ENCODE results near the gene TOMM34.
A peak's percentile ranks its signal among the peaks of the same experiment; 100 is the strongest.

Gene TOMM34

DNA sequence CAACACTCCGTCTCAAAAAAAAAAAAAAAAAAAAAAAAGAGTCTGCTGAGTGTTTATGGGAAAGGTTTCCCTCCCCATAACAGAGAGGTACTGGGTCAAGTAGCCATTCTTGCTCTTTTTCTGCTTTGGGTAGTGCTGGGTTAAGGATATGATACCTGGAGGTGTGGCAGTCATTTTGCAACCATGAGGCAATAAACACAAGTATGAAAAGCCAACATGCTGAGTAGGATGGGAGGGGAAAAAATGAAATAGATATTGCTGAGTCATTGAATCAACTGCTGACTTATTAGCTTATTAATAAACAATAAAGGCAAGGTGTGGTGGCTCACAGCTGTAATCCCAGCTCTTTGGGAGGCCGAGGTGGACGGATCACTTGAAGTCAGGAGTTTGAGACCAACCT is 2.3 kb upstream of the TOMM34 start:
- no peak for DNase-seq

DNA sequence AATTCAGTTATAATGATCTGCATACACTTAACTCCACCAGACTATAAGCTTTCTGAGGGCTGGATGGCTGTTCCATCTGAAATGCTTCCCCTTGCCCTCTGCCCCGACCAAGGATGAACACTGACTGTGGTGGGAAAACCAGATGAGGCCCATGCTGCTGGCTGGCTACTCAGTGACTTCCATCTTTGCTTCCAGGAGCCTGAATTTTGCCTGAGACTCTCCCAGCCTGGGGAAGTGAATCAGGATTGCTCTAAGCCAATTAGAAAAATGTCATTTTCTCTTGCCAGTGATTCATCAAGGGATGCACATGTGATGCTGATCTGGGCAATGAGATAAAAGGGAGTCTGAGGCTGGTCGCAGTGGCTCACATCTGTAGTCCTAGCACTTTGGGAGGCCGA is 1.7 kb upstream of the TOMM34 start:
- DNase-seq, result peak; percentile 24

DNA sequence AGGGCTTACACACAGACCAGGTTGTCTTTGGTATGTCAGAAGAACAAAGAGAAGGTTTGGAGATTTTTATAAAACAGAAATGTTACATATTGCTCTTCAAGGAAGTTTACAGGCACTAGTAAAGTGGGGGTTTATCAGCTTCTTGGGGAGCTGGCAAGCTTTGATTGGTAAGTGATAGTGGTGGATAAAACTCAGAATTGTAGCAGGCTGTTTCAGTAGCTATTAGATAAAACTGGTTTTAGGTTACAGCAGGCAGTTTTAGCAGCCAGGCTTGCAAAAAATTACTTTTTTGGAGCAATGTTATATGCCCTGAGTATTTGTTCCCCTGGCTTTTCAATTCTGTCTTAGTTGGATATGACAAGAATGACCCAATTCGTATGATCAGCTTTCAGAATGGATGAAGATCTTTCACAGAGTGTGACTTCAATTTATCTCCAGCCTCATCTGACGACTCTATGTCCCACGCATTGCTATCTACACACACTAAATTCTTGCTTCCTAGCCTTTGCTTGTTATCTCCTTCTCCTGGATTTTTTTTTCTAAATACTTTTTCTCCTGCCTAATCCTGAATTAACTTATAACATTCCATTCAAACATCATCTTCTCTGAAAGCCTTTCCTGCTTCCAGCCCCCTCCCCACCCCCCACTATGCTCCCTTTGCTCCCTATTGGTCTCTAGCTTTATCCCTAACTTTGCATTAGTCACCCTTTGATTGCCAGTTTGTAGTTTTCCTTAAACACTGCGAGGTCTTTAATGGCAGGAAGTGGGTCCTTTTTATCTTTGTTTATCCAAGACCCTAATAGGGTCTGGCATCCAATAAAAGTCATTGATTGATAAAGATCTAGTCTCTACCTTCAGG is 1.0 kb upstream of the TOMM34 start:
- peak; percentile 54 for DNase-seq

DNA sequence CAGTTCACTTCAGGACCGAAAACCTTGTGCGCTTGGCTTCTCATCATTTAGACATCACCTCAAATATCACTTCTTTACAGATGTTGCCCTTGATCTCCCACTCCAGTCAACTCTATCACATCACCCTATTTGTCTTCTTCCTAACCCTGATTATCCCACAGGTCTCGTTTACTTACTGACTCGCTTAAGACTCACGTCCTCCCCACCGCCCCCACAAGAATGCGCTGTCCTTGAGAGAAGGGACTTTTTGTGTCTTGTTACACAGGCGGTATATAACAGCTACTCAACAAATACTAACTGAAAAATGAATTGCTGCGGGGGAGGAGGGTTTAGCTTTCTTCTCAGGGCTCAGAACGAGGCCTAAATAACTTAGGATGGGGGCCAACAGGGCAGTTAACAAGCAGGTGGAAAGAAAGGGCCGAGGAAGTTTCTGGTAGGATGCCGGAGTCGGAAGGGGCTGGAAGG is 527 bp downstream of the TOMM34 start:
- peak; percentile 63 for DNase-seq

DNA sequence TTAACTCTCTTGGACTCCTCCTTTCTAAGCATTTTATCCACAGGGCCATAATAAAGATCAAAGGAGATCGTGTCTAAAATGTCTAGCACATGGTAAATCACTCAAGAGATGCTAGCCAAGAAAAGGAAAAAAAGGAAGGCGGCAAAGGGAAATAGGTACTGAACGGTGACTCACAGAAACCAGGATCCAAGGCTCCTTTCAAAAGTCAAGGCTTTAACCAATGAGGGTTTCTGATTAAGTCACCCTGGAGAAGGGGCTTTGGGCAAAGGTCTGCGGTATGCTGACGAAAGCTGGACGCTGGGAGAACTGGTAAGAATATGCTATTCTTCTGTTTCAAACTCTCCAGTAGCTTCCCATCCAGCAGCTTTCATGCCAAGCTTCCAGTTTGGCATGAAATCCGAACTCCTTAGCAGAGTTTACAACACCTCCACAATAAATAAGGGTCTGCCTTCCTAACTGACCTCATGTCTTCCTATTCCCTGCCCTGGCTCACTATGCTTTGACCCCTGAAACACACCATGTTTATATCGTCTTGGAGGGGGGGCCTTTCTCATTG is 1.0 kb downstream of the TOMM34 start:
- DNase-seq, result peak; percentile 35

DNA sequence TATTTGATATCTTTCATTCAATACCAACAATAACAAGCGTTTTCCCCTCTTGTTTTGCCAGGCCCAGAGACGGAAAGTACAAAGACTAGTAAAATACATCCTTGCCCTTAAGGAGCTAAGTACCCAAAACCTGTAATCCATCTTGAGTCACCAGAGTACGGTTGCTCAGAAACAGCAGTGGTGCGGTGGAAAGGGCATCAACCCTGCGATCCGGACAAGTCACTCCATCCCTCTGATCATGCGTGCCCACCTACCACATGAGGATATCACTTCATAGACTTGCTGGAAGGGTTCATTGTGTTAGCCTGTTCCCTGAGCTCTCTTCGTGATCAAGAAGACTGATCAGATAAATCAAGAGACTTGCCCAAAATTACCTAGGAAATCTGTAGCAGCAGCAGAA is 1.9 kb downstream of the TOMM34 start:
- DNase-seq, result no peak

DNA sequence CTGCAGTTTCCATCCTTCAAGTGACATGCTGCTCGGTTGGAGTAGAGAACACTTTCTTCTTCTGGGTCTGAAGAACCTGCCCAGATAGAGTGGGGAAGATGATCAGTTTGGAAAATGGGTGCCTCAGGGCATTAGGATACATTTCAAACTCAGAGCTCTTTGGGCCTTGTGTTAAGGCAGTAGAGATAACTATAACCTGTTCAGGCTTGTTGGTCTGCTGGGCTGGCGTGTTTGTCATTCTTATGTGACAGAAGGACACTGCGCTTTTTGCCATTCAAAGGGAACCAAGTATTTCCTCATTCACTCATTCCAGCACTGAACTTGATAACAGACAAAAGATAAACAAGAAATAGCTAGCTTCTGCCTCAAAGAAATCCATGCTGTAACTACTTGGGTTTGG is 3.8 kb downstream of the TOMM34 start:
- DNase-seq, result no peak

DNA sequence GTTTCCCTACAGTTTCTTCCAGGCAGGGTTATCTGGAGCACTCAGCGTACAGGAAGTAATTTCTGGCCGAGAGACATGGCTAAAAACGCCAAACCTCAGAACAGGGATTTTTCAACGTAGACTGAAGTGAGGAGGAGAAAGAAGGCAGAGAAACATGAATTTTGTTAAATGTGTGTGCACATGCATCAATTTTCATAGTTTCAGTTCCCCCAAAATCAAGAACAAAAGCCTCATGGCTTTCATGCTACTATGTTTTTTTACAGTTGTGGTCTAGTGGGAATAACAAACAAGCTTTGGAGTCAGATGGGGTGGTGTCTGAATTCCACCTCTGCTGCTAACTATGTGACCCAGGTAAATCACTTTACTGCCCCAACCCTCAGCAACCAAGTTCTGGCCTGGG is 4.9 kb downstream of the TOMM34 start:
- DNase-seq, result no peak

DNA sequence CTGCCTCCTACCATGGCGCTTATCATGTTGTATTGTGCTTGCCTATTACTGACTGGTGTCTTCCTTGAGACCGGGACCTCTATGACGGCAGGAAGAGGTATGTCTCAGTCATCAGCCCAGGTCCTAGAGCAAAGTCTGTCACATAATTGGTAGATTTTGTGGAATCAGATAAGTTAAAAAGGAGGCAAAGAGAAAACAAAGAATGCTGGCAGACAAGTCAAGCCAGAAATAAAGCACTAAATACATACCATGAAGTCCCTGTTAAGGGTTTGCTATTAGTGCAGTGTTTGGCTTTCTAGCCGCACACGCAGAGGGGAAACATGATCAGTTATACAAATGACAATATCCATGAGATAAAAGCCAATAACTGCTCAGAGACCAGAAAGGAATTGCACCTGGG is 6.0 kb downstream of the TOMM34 start:
- DNase-seq, result no peak

DNA sequence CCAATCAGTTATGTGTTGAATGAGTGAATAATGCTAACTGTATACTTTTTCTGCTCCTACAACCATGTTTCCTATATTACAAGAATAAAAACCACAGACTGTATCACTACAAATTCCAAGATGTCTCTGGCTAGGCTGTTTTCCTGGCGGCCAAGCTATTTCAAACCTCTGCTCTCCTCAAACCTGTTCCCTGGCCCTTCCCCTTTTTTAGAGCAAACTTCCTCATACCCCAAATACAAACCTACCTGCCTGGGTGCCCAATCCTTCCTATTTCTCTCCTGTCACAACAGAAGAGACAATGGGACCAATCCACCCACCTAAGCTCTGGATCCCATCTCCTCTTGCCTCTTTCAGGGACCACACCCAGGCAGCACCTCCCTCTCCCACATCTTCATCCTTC is 7.5 kb downstream of the TOMM34 start:
- DNase-seq, result no peak

DNA sequence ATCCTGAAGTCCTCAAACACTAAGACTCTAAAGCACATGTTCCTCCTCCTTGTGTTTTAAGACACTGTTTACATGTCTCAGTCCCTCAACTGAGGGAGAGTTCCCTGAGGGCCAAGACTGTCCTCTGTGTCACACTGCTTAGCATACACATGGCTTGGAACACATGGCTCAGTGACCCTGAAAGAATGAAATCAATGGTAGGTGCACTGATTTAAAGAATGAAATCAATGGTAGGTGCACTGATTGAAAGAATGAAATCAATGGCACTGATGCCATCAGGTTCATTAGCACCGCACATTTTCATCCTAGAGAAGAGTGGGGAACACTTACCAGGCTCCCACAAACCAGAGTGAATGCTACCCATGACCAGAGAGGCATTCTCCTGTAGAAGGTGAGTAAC is 9.8 kb downstream of the TOMM34 start:
- DNase-seq, result no peak

DNA sequence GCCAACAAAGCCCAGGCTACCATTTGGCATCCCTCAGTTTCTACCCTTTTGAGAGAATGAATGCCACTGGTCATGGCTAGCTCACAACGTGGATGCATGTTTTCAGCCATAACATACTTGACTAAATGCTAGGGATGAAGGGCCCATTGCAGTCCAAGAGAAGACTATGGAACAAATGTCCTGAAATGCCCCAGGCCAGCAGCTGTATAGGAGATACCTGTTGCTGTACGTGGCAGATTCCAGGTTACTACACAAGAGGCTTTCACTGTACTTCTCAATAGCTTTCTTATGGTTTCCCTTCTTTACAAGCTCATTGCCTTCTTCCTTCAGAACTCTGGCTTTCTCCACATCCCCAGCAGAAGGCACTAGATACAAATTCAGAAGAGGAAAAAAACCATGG is 11.7 kb downstream of the TOMM34 start:
- no peak for DNase-seq

DNA sequence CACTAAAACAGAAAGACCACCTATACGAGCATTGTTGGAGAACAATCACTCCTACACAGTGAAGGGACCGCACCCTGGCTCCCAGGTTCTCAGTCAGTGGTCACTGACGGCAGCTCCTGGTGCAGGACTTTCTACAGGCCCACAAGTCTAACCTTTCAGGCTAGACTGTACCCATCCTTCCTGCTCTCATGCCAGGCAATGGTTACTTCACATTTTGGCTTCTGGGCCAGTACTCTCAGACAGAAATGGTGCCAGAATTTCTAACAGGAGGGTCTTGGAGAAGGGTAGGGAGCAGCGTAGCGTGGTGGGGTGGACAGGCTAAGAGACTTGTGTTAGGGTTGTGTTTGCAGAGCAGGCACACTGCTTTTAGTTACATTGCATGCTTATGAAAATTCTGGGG is 12.1 kb downstream of the TOMM34 start:
- no peak for DNase-seq

DNA sequence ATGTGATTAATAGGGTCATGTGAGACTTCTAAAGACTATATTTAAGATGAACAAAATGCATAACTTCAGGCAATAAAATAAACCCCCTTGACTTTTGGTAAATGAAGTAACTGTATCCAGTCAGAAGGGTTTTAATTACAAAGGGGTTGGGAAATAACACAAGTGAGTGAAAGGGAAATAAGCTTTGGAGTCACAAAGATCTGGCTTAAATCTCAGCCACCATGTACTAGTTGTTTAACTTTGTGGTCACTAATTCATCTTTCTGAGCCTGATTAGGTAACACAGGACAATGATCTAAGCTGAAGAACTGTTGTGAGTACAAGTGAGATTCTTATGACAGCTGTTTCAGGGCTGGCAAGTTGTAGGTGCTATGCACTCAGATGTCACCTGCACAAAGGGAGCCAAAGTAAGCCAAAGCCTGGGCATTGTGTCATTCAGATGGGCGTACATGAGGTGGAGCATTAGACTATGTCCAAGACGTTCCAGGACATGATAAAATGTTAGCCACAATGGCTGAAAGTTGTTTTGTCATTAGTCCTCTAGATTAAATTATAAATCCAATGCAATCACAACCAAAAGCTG is 13.8 kb downstream of the TOMM34 start:
- no peak for DNase-seq

DNA sequence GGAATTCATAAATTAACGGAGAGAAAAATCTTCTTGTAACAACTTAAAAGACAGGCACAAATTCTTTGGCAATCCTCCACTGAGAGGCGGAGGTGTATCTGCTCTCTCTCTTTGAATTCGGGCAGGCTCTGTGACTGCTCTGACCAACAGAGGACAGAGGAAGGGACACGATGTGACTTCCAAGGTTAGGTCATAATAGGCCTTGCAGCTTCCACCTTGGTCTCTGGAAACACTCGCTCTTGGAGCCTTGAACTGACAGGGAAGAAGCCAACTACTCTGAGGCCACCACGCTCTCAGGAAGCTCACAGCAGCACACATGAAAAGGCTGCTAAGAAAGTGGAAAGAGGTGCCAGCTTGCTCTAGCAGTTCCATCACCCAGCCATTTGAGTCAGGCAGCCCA is 14.9 kb downstream of the TOMM34 start:
- no peak for DNase-seq

DNA sequence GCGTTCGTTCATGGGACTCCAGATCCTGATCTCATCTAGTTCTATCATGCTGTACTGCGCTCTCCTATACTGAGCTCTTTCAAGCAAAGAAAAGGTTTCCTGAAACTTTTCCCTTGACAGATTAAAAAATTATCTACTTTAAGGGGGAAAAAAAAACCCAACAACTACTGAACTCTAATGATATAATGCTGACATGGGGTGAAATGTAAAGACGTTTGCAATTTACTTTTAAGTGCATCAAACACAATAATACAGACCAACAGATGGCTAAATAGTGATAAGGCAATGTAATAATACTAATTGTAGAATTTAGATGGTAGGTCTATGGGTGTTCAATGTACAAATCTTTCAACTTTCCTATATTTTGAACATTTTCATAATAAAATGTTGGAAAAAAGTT is 16.4 kb downstream of the TOMM34 start:
- no peak for DNase-seq

DNA sequence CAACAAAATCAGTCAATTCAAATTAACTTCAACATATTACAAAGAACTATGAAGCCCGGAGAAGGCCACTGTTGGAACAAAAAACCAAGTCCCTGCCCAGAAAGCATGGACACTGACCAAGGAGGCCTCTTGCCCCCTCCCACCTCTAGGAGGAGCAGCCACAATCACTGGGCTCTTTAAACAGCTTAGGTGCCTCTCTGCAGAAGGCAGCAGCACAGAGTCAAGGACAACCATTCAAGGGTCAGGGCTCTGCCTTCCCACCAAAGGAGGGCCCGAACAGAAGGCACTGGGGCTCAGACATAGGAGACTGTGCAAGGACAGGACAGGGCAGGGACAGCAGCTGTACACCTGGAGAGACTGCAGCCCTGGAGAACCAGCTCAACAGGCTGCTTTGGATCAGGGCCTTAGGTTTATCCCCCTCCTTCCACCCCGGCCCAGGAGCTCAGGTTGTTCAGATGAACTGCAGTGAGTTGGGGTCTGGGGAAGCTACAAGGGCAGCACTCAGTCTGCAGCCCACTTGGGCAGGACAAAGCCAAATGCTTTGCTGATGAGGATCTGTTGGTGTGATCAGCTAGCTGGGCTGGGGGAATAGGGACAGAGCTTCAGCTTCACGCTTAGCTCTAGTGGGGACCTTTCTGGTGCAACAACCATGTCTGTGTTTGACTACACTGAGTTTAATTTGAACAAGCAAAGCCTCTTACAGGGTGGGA is 17.8 kb downstream of the TOMM34 start:
- DNase-seq, result no peak

DNA sequence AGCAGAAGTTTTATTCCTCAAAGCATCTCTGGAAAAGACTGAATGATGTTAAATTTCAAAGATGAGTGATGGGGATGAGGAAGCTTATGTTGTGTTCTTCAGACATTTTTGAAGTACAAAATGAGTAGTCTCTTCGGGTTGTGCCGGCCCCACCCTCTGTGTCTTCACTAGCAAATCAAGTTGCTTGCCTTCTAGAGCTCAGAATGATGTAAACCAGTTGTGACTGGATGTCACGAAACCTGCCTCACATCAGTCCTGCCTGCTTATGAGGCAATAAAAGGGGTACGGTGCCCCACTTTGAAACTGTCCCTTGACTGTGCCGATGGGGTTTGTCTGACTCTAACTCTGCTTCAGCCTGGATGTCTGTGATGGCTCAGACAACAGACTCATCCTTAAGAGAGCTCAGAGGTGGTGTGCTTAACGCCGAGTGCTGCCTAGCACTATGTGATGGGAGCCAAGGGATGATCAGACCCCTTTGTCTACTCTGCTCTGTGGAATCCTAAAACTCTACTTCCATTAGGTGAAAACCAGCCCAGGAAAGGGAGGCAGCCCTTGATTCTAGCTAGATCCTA is 19.0 kb downstream of the TOMM34 start:
- no peak for DNase-seq

DNA sequence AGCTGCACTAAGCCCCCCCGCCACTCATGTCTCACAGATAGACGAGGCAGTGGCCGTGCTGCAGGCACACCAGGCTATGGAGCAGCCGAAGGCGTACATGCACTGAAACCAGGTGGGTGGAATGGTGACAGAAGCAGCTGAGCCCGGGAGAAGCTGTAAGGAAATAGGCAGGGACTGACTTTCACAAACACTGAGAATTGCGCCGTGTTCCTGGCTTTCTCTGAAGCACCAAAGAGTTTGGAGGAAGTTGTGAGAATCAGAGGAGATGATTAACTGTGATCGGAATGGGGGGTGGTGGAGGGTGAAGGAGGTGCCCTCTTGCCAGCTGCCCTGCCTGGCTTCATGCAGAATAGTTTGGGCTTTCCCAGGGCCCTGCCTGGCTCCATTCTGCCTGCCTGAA is 21.6 kb downstream of the TOMM34 start:
- DNase-seq, result no peak

DNA sequence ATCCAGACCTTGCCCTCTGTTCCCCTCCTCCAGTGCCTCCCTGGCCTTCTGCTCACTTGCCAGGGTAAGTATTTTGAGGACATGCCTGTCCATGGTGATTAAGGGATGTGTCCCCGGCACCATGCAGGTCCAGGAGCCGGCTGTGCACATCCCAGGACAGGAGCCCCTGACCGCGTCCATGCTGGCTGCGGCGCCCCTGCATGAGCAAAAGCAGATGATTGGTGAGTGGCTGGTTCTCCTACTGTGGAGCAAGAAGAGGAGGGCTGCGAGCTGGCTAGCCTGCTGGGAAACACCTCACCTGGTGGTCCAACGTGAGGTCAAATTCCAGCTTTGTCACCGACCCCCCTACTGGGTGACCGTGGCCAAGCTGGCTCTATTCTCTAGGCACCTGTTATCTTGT is 23.7 kb downstream of the TOMM34 start:
- DNase-seq, result no peak

DNA sequence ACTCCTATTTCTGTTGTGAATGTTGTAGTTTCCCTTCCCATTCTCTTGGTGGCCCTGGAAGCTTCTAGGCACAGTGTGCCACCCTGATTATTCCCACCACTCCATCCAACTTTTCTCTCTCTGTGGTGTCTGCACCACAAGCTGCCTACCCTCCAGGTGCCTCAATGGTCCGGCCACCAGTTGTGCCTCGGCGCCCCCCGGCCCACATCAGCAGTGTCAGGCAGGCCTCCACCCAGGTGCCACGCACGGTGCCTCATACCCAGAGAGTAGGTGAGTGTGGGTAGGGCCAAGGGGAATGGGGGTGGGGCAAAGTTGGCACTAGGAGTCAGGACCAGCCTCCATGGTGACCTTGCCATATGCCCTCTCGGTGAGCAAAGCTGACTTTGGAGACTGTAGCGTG is 27.3 kb downstream of the TOMM34 start:
- no peak for DNase-seq

DNA sequence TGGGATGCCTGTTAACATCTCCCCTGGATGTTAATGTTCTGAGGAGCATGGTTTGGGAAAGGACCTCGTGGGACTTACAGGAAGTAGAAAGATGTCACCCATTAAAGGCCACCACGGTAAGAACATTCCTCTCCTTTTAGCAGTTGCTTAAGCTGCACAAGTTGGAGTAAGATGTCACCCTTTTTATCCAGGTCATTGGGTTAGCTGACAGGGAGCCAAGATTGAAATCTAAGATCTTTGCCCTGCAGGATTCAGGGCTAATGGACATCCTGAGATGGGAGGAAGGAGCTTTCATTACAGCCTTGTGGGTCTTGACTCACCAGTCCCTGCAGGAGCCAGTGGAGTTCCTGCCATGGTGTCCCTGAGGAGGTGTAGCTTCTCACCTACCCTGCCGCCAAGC is 28.3 kb downstream of the TOMM34 start:
- no peak for DNase-seq

DNA sequence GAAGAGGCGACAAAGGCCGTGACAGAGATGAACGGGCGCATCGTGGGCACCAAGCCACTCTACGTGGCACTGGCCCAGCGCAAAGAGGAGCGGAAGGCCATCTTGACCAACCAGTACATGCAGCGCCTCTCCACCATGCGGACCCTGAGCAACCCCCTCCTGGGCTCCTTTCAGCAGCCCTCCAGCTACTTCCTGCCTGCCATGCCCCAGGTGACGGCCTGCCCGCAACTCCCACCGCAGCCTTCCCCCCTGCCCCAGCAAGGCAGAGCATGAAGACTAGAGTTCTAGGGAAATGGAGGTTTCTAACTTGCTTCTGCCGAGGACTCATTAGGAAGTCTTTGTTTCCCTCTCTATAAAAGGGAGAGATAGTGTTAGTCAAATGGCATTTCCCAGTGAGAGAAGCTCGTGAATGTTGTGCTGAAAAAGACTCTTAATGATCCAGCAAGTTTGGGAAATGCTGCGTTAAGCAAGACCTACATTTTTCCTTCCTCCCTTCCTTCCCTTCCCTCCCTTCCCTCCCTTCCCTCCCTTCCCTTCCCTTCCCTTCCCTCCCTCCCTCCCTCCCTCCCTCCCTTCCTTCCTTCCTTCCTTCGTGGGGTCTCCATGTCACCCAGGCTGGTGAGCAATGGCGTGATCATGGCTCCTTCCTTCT is 29.6 kb downstream of the TOMM34 start:
- DNase-seq, result no peak
